Measurements from ENCODE around the gene ATP6V0D1. TPM values are rescaled to one million over a fixed set of nuclear protein-coding genes. Genes with fewer than 3 reads are reported as not detected.
A peak's percentile ranks its signal among the peaks of the same experiment; 100 is the strongest.

The ATP6V0D1 gene
- total RNA-seq, 1 donor from 2014 or later = 97.9 TPM

DNA sequence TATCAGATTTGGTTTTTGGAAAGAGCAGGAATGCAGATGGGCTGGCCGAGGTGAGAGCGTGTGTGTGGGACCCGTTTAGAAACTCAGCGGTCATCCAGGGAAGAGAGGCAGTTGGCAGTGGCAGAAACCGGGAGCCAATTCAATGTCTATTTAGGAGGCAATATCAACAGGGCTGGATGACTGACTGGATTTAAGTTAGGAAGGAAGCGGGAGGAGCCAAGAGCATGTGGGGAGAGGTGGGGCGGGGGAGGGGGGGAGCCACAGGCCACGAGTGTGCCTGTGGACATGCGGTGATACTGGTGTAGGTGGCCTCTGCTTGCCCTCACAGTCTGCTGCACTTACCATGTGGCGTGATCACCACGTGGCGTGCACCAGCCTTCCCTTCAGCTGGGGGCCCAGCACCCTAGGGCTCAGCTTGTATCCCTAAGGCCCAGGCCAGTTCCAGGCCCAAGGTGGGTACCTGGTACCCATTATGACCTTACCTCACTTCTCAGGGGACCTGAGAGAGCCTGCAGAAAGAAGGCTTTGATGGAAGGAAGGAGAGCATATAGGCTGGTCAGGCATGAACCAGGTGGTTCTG lies 76.9 kb downstream of the ATP6V0D1 start:
- no peak for TF ChIP-seq CTCF (conservative IDR thresholded peaks at IDR 0.05; ENCODE audit: low read depth, low read length)
- H3K4me3 ChIP-seq (ENCODE audit: low read depth, low read length) = no peak overlapping the region
- DNase-seq (ENCODE audit: low read depth) = no peak

GRCh38 chr16:67400901-67401300 lies 80.1 kb downstream of the ATP6V0D1 start:
- no peak for TF ChIP-seq CTCF (conservative IDR thresholded peaks at IDR 0.05; ENCODE audit: low read depth, low read length)
- no peak for DNase-seq (ENCODE audit: low read depth)
- H3K4me3 ChIP-seq (ENCODE audit: low read depth, low read length) = no peak overlapping the region

GRCh38 chr16:67399749-67400704 lies 80.9 kb downstream of the ATP6V0D1 start:
- H3K4me3 ChIP-seq (ENCODE audit: low read depth, low read length) = no peak overlapping the region
- DNase-seq (ENCODE audit: low read depth) = no peak
- no peak for TF ChIP-seq CTCF (conservative IDR thresholded peaks at IDR 0.05; ENCODE audit: low read depth, low read length)

GRCh38 chr16:67399218-67399733 lies 81.7 kb downstream of the ATP6V0D1 start:
- TF ChIP-seq CTCF (conservative IDR thresholded peaks at IDR 0.05; ENCODE audit: low read depth, low read length) = peak; percentile 73
- DNase-seq (ENCODE audit: low read depth) = no peak
- no peak overlapping the region for H3K4me3 ChIP-seq (ENCODE audit: low read depth, low read length)

DNA sequence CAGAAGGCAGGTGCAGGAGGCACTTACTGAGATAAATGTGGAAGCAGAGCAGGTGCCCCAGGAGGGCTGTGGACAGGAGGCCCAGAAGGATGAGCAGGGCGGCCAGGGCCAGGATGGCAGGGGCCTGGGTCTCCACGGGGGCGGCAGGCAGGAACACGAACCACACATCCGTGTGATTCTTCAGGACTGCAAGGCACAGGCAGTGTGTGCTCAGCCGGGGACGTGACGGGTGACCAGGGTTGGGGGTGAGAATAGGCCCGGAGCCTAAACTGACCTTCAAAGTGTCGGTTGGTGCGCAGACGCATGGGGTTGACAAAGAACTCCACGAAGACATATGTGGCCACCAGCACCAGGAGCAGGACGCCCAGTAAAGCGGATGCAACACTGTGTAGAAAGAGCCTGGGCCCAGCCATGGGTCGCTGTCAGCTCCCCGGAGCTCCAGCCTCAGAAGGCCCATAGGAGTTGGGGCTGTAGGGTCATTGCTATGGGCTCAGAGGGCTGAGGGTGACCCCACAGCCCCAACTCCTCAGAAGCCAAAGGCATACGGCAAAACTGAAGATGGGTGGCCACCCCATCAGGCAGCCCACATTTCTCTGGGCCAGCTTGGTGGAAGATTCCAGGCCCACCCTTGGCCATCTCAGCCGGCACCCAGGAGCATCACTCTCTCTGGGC lies 82.3 kb downstream of the ATP6V0D1 start:
- DNase-seq (ENCODE audit: low read depth) = no peak
- no peak overlapping the region for H3K4me3 ChIP-seq (ENCODE audit: low read depth, low read length)
- TF ChIP-seq CTCF (conservative IDR thresholded peaks at IDR 0.05; ENCODE audit: low read depth, low read length) = no peak

DNA sequence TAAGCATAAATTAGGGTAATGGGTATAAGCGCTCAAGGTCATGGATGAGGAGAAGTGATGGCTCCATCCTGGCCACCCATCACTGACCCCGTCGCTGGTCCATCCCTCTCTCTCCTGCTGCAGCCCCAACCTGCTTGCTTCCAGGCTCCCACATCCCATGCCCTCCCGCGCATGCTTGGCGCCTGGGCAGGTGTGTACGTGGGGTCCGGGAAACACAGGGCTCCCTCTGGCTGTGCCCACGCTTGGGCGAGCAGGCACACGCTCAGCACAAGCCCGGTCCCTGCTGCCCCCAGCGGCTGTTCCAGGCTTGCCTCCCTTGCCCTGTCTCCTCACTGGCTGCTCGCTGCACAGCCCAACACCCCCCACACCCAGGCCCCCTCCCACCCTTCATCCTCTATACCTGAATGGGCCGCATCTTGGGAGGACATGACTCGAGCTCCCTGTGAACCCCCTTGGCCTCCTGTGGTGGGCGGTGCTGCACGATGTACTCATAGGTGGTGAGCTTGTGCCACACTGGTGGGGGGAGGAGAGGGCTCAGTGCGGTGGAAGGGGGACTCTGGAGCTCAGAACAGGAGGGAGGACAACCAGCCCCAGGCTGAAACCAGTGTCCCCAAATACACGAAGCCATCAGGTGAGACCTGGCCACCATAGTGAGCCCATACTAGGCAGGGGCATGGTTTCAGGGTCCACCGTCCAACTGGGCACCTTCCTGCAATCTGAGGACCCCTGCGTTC lies 83.0 kb downstream of the ATP6V0D1 start:
- TF ChIP-seq CTCF (conservative IDR thresholded peaks at IDR 0.05; ENCODE audit: low read depth, low read length) = peak; percentile 58
- no peak for DNase-seq (ENCODE audit: low read depth)

More for the DNA sequence above, 83.0 kb downstream of the ATP6V0D1 start:
- no peak overlapping the region for H3K4me3 ChIP-seq (ENCODE audit: low read depth, low read length)

All from epithelial cell of proximal tubule (primary cell).